ENCODE measurements around the gene KCND3. TPM values are rescaled to one million over a fixed set of nuclear protein-coding genes. Genes with fewer than 3 reads are reported as not detected.

Gene KCND3
- total and polyA plus RNA-seq, 2 donors (not counting 3 experiments of a cell fraction or from before 2014, with no cell fraction given) = 0.03 TPM; not detected in 1

GRCh38 chr1:111837393-111837792 lies 152.1 kb downstream of the KCND3 start:
- BruUV-seq (replicated peaks) = no TSS peak
- no peak overlapping the region for H3K9ac ChIP-seq (replicated peaks; ENCODE audit: extremely low read depth, insufficient read depth, low read length)
- H3K27me3 ChIP-seq (ENCODE audit: control insufficient read depth in 2 of 2, insufficient read depth in 2 of 2, low read length in 2 of 2) = no peaks in the 10 kb centered on the region
- no peak overlapping the region for H2AFZ ChIP-seq (ENCODE audit: low read depth, low read length)
- no peak overlapping the region for H3K27ac ChIP-seq (ENCODE audit: insufficient read depth, low read depth, low read length)
- no peaks in the 10 kb centered on the region for H3K9me1 ChIP-seq (replicated peaks; ENCODE audit: control insufficient read depth, extremely low read depth, insufficient read depth, low read length)
- H3K79me2 ChIP-seq (ENCODE audit: control insufficient read depth, insufficient read depth, low read length) = no peaks in the 10 kb centered on the region
- FAIRE-seq (no peak), DNase-seq (ENCODE audit: low read depth, low spot score) (no peak)
- CTCF ChIA-PET = no interaction called here
- TF ChIP-seq MYC (IDR thresholded peaks at IDR 0.05; ENCODE audit: low read depth, low read length) (no peak), POLR2A (IDR thresholded peaks at IDR 0.05; ENCODE audit: low read depth, low read length) (no peak), JUN (IDR thresholded peaks at IDR 0.05; ENCODE audit: borderline replicate concordance, insufficient read depth, insufficient read length, low read depth) (no peak), CTCF (IDR thresholded peaks at IDR 0.05; ENCODE audit: extremely low read depth in 1 of 2, insufficient read depth in 1 of 2, low read depth in 1 of 2, low read length in 2 of 2) (no peak), EZH2 (IDR thresholded peaks at IDR 0.05; ENCODE audit: borderline replicate concordance, low read depth, low read length, severe bottlenecking) (no peak), FOS (IDR thresholded peaks at IDR 0.05; ENCODE audit: borderline replicate concordance, insufficient read depth, low read length) (no peak), MAX (IDR thresholded peaks at IDR 0.05; ENCODE audit: insufficient read depth, insufficient read length) (no peak), GATA2 (IDR thresholded peaks at IDR 0.05; ENCODE audit: insufficient read depth, insufficient read length, low read depth, low read length) (no peak), POLR2AphosphoS5 (IDR thresholded peaks at IDR 0.05; ENCODE audit: insufficient read depth, low read depth, low read length) (no peak)
- dilution Hi-C loops (cut with MboI; ENCODE audit: extremely low pct_ligation_motif_present, low sequenced_read_pairs) = no loop called here
- intact Hi-C loops (cut with micrococcal nuclease) = no loop called here
- POLR2A ChIA-PET = no interaction called here
- no peak overlapping the region for H3K4me3 ChIP-seq (replicated peaks in 1 of 3; ENCODE audit: insufficient read depth in 1 of 3, low read depth in 1 of 3, low read length in 3 of 3)
- no peaks in the 10 kb centered on the region for H4K20me1 ChIP-seq (replicated peaks; ENCODE audit: control insufficient read depth, extremely low read depth, insufficient read depth, low read length)
- no peaks in the 10 kb centered on the region for H3K36me3 ChIP-seq (ENCODE audit: control insufficient read depth in 2 of 2, extremely low read depth in 1 of 2, insufficient read depth in 2 of 2, low read length in 2 of 2)
- no peak overlapping the region for H3K4me2 ChIP-seq (ENCODE audit: insufficient read depth, low read length)
- no peaks in the 10 kb centered on the region for H3K9me3 ChIP-seq (replicated peaks; ENCODE audit: control insufficient read depth, insufficient read depth, low read length)
- no peaks in the 10 kb centered on the region for H3K4me1 ChIP-seq (ENCODE audit: control insufficient read depth, extremely low read depth, insufficient read depth, low read length)

Measured in endothelial cell of umbilical vein (primary cell).